ENCODE measurements around the gene ABCA13. TPM values are rescaled to one million over a fixed set of nuclear protein-coding genes. Genes with fewer than 3 reads are reported as not detected.

Gene ABCA13
- total RNA-seq, 2 donors from 2014 or later: 0.11 to 0.76 TPM

GRCh38 chr7:48525736-48526732, 354.8 kb downstream of the ABCA13 start:
- ATAC-seq: no peak
- DNase-seq: no peak

GRCh38 chr7:48528646-48529045, 357.4 kb downstream of the ABCA13 start:
- ATAC-seq (no peak), DNase-seq (no peak)
- intact Hi-C loops (cut with DNase I, micrococcal nuclease): no loop called here

More at GRCh38 chr7:48525736-48526732, 354.8 kb downstream of the ABCA13 start:
- intact Hi-C loops (cut with DNase I, micrococcal nuclease): no loop called here

- intact Hi-C loops (cut with DNase I, micrococcal nuclease): no loop called here
- DNase-seq (no peak), ATAC-seq (no peak)
Measured at GRCh38 chr7:48537561-48537960, 366.3 kb downstream of the ABCA13 start.

GRCh38 chr7:48540746-48541145, 369.5 kb downstream of the ABCA13 start:
- ATAC-seq: no peak

GRCh38 chr7:48548667-48549066, 377.4 kb downstream of the ABCA13 start:
- intact Hi-C loops (cut with DNase I, micrococcal nuclease): no loop called here
- no peak for ATAC-seq
- DNase-seq: no peak

More at GRCh38 chr7:48540746-48541145, 369.5 kb downstream of the ABCA13 start:
- intact Hi-C loops (cut with DNase I, micrococcal nuclease): no loop called here
- DNase-seq: no peak

- no peak for DNase-seq
- no peak for ATAC-seq
- intact Hi-C loops (cut with DNase I, micrococcal nuclease): no loop called here
Measured at GRCh38 chr7:48551652-48552051, 380.4 kb downstream of the ABCA13 start.

- DNase-seq (no peak), ATAC-seq (no peak)
- intact Hi-C loops (cut with DNase I, micrococcal nuclease): no loop called here
Measured at GRCh38 chr7:48563334-48563733, 392.1 kb downstream of the ABCA13 start.

GRCh38 chr7:48575516-48575915, 404.3 kb downstream of the ABCA13 start:
- DNase-seq (no peak), ATAC-seq (no peak)
- intact Hi-C loops (cut with DNase I, micrococcal nuclease): no loop called here

- intact Hi-C loops (cut with DNase I, micrococcal nuclease): no loop called here
- no peak for ATAC-seq
- DNase-seq: no peak
Measured at GRCh38 chr7:48587475-48587874, 416.2 kb downstream of the ABCA13 start.

GRCh38 chr7:48594349-48594748, 423.1 kb downstream of the ABCA13 start:
- no peak for ATAC-seq
- DNase-seq: no peak
- intact Hi-C loops (cut with DNase I, micrococcal nuclease): no loop called here

GRCh38 chr7:48595756-48596155, 424.5 kb downstream of the ABCA13 start:
- intact Hi-C loops (cut with DNase I, micrococcal nuclease): no loop called here
- ATAC-seq (no peak), DNase-seq (no peak)

GRCh38 chr7:48610705-48611104, 439.4 kb downstream of the ABCA13 start:
- no peak for DNase-seq
- no peak for ATAC-seq
- intact Hi-C loops (cut with DNase I, micrococcal nuclease): no loop called here

GRCh38 chr7:48611993-48612392, 440.7 kb downstream of the ABCA13 start:
- ATAC-seq (no peak), DNase-seq (no peak)
- intact Hi-C loops (cut with DNase I, micrococcal nuclease): no loop called here

GRCh38 chr7:48617508-48617907, 446.2 kb downstream of the ABCA13 start:
- intact Hi-C loops (cut with DNase I, micrococcal nuclease): no loop called here
- no peak for DNase-seq
- ATAC-seq: no peak

GRCh38 chr7:48617993-48618392, 446.7 kb downstream of the ABCA13 start:
- no peak for ATAC-seq

GRCh38 chr7:48621076-48621475, 449.8 kb downstream of the ABCA13 start:
- intact Hi-C loops (cut with DNase I, micrococcal nuclease): no loop called here
- ATAC-seq: no peak
- DNase-seq: no peak

More at GRCh38 chr7:48617993-48618392, 446.7 kb downstream of the ABCA13 start:
- DNase-seq: no peak
- intact Hi-C loops (cut with DNase I, micrococcal nuclease): no loop called here

GRCh38 chr7:48627164-48627563, 455.9 kb downstream of the ABCA13 start:
- DNase-seq (no peak), ATAC-seq (no peak)
- intact Hi-C loops (cut with DNase I, micrococcal nuclease): no loop called here

GRCh38 chr7:48628793-48629349, 457.6 kb downstream of the ABCA13 start:
- DNase-seq (no peak), ATAC-seq (no peak)
- intact Hi-C loops (cut with DNase I, micrococcal nuclease): no loop called here

GRCh38 chr7:48634116-48634632, 462.9 kb downstream of the ABCA13 start:
- ATAC-seq (no peak), DNase-seq (no peak)
- intact Hi-C loops (cut with DNase I, micrococcal nuclease): no loop called here

GRCh38 chr7:48635796-48636195, 464.5 kb downstream of the ABCA13 start:
- ATAC-seq (no peak), DNase-seq (no peak)
- intact Hi-C loops (cut with DNase I, micrococcal nuclease): no loop called here

Measured in left colon (tissue), 2 donors.